ENCODE measurements around the gene ENDOV.

ENDOV gene

GRCh38 chr17:80386341-80386740 is 28.6 kb upstream of the ENDOV start:
- in situ Hi-C loops (cut with MboI; ENCODE audit: low pct_unique_long_range_greater_than_20kb, low sequenced_read_pairs, unreplicated experiment): no loop called here
- TF ChIP-seq CTCF (IDR thresholded peaks at IDR 0.05; ENCODE audit: extremely low read depth, insufficient read depth, missing control alignments): no peak
- DNase-seq (ENCODE audit: low spot score): no peak

GRCh38 chr17:80387071-80387470 is 27.9 kb upstream of the ENDOV start:
- DNase-seq (ENCODE audit: low spot score): no peak
- in situ Hi-C loops (cut with MboI; ENCODE audit: low pct_unique_long_range_greater_than_20kb, low sequenced_read_pairs, unreplicated experiment): no loop called here
- TF ChIP-seq CTCF (IDR thresholded peaks at IDR 0.05; ENCODE audit: extremely low read depth, insufficient read depth, missing control alignments): no peak

- in situ Hi-C loops (cut with MboI; ENCODE audit: low pct_unique_long_range_greater_than_20kb, low sequenced_read_pairs, unreplicated experiment): no loop called here
- no peak for DNase-seq (ENCODE audit: low spot score)
Observed at GRCh38 chr17:80388175-80388574, 26.8 kb upstream of the ENDOV start.

GRCh38 chr17:80388601-80389000 is 26.4 kb upstream of the ENDOV start:
- DNase-seq (ENCODE audit: low spot score): no peak
- in situ Hi-C loops (cut with MboI; ENCODE audit: low pct_unique_long_range_greater_than_20kb, low sequenced_read_pairs, unreplicated experiment): no loop called here
- TF ChIP-seq CTCF (IDR thresholded peaks at IDR 0.05; ENCODE audit: extremely low read depth, insufficient read depth, missing control alignments): no peak

More at GRCh38 chr17:80388175-80388574, 26.8 kb upstream of the ENDOV start:
- TF ChIP-seq CTCF (IDR thresholded peaks at IDR 0.05; ENCODE audit: extremely low read depth, insufficient read depth, missing control alignments): no peak

- DNase-seq (ENCODE audit: low spot score): no peak
- TF ChIP-seq CTCF (IDR thresholded peaks at IDR 0.05; ENCODE audit: extremely low read depth, insufficient read depth, missing control alignments): no peak
- in situ Hi-C loops (cut with MboI; ENCODE audit: low pct_unique_long_range_greater_than_20kb, low sequenced_read_pairs, unreplicated experiment): no loop called here
Observed at GRCh38 chr17:80389011-80389995, 25.7 kb upstream of the ENDOV start.

GRCh38 chr17:80393241-80393890 is 21.6 kb upstream of the ENDOV start:
- in situ Hi-C loops (cut with MboI; ENCODE audit: low pct_unique_long_range_greater_than_20kb, low sequenced_read_pairs, unreplicated experiment): no loop called here
- DNase-seq (ENCODE audit: low spot score): no peak
- no peak for TF ChIP-seq CTCF (IDR thresholded peaks at IDR 0.05; ENCODE audit: extremely low read depth, insufficient read depth, missing control alignments)
